Measurements from ENCODE around the gene CREB3L2. TPM values are rescaled to one million over a fixed set of nuclear protein-coding genes. Genes with fewer than 3 reads are reported as not detected.
"Not testable (repeated sequence)": the region's sequence is repeated elsewhere in the genome, so short reads cannot be mapped to it uniquely, and the experiment has no call there.

The CREB3L2 gene
- total RNA-seq, 3 donors from 2014 or later, result 15.8 to 54.3 (median 40.6) TPM

DNA sequence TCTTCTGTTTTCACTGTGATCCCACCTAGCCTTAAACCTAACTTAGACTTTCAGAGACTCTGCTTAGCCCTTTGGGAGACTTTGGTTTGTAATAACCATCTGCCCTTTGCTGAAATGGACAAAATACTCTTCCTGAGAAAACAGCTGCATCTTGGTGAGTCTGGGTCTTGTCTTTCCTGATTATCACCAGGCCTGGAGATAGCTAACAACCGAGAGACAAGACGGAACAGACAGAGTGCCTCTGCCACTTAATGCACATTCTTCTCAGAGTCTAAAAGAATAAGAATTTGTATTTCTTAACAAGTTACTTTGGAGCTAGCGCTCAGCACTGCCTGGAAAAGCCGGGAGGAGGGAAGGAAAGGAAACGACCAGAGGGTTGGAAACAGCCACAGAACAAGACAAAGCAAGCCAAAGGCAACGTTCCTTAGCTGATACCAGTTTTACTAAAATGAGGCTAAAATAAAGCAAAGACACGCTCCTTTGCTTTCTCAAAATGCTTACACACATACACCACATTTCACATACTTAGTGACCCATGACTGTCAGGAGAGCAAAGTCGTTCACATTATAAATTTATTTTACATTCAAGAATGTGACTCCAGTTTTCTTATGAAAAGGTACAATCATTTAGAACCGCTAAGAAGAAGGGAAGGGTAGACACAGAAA lies 84.8 kb downstream of the CREB3L2 start:
- H3K4me3 ChIP-seq, result no peak overlapping the region
- no peaks in the 10 kb centered on the region for H3K4me1 ChIP-seq (ENCODE audit: low read depth)
- H3K9me3 ChIP-seq, result no peaks in the 10 kb centered on the region
- peaks cover 2% of the 10 kb centered on the region for H3K36me3 ChIP-seq (ENCODE audit: low read depth)
- TF ChIP-seq CTCF (IDR thresholded peaks at IDR 0.05), result no peak
- intact Hi-C loops (cut with DNase I, micrococcal nuclease), result no loop called here
- DNase-seq (no peak), ATAC-seq (no peak)

DNA sequence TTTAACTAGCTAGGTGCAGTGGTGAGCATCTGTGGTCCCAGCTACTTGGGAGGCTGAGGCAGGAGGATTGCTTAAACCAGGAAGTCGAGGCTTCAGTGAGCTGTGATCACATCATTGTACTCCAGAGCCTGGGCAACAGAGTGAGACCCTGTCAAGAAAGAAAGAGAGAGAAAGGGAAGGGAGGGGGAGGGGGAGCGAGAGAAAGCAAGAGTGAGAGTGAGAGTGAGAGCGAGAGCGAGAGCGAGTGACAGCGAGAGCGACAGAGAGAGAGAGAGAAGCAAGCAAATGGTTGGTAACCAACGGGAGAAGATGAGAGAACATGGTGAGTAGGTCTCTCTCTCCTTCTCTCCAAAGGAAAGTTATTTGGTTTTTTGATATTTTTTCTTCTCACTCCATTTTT lies 85.3 kb downstream of the CREB3L2 start:
- intact Hi-C loops (cut with DNase I, micrococcal nuclease), result no loop called here
- Histone ChIP-seq H3K4me3 (no peak overlapping the region), H3K9me3 (no peaks in the 10 kb centered on the region), H3K36me3 (ENCODE audit: low read depth) (peaks cover 6% of the 10 kb centered on the region), H3K4me1 (ENCODE audit: low read depth) (no peaks in the 10 kb centered on the region)
- DNase-seq (no peak), ATAC-seq (no peak)
- TF ChIP-seq CTCF (IDR thresholded peaks at IDR 0.05), result no peak

DNA sequence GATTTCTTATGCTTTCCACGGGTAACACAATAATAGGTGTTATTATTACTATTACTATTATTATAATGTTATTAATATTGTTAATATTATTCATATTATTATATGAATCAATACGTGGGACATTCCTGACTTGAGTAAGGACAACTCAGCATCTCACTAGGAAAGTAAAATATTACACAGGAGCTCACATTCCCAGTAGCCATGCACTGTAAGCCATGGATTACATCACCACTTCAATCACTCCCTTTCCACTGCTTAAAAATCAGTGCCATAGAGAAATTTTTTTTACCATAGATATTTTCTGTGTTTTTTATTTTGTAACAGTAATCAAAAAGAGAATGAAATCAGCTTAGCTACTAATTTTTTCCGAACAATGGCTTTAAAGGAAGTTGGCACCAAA lies 86.6 kb downstream of the CREB3L2 start:
- Histone ChIP-seq H3K9me3 (no peaks in the 10 kb centered on the region), H3K36me3 (ENCODE audit: low read depth) (peaks cover 6% of the 10 kb centered on the region), H3K4me3 (no peak overlapping the region), H3K4me1 (ENCODE audit: low read depth) (no peaks in the 10 kb centered on the region)
- no peak for TF ChIP-seq CTCF (IDR thresholded peaks at IDR 0.05)
- intact Hi-C loops (cut with DNase I, micrococcal nuclease), result no loop called here
- DNase-seq, result no peak
- no peak for ATAC-seq

GRCh38 chr7:137913985-137914384 lies 87.9 kb downstream of the CREB3L2 start:
- DNase-seq, result no peak
- intact Hi-C loops (cut with DNase I, micrococcal nuclease), result no loop called here
- no peaks in the 10 kb centered on the region for H3K9me3 ChIP-seq
- H3K36me3 ChIP-seq (ENCODE audit: low read depth), result peaks cover 6% of the 10 kb centered on the region
- ATAC-seq, result no peak
- H3K4me1 ChIP-seq (ENCODE audit: low read depth), result no peaks in the 10 kb centered on the region
- no peak for TF ChIP-seq CTCF (IDR thresholded peaks at IDR 0.05)
- H3K4me3 ChIP-seq, result no peak overlapping the region

- Histone ChIP-seq H3K4me1 (ENCODE audit: low read depth) (no peaks in the 10 kb centered on the region), H3K9me3 (no peaks in the 10 kb centered on the region), H3K36me3 (ENCODE audit: low read depth) (peaks cover 6% of the 10 kb centered on the region), H3K4me3 (no peak overlapping the region)
- no peak for ATAC-seq
- DNase-seq, result no peak
- no peak for TF ChIP-seq CTCF (IDR thresholded peaks at IDR 0.05)
- intact Hi-C loops (cut with DNase I, micrococcal nuclease), result no loop called here
Observed at GRCh38 chr7:137909042-137909441, 92.8 kb downstream of the CREB3L2 start.

- Histone ChIP-seq H3K9me3 (no peaks in the 10 kb centered on the region), H3K4me1 (ENCODE audit: low read depth) (peaks cover 3% of the 10 kb centered on the region), H3K36me3 (ENCODE audit: low read depth) (peaks cover 9% of the 10 kb centered on the region), H3K4me3 (no peak overlapping the region)
- no peak for TF ChIP-seq CTCF (IDR thresholded peaks at IDR 0.05)
- ATAC-seq (no peak), DNase-seq (no peak)
- intact Hi-C loops (cut with DNase I, micrococcal nuclease), result no loop called here
Observed at GRCh38 chr7:137908106-137908505, 93.8 kb downstream of the CREB3L2 start.

- DNase-seq; H3K9me3 ChIP-seq; intact Hi-C loops (cut with DNase I, micrococcal nuclease); H3K36me3 ChIP-seq (ENCODE audit: low read depth); H3K4me1 ChIP-seq (ENCODE audit: low read depth); ATAC-seq; H3K4me3 ChIP-seq: not testable (repeated sequence)
Observed at GRCh38 chr7:137906636-137907035, 95.2 kb downstream of the CREB3L2 start.
